K562 (cell line): Measurements from ENCODE around the gene ARMC12. TPM values are rescaled to one million over a fixed set of nuclear protein-coding genes. Genes with fewer than 3 reads are reported as not detected.

Experiments used
- ADNP ChIP-seq: fragments of 200-800 bp; sonication (Bioruptor generic); IDR thresholded peaks from 2 replicates; pipeline ENCODE4 v1.6.1; 2016; ENCODE audit warnings: missing genetic modification characterization, missing compliant biosample characterization
- ARID4B ChIP-seq: sonication (generic); formaldehyde crosslinking; IDR thresholded peaks from 2 replicates; pipeline ENCODE4 v1.8.0; 2022; ENCODE audit warnings: mild to moderate bottlenecking, missing genetic modification reagents
- CREB1 ChIP-seq, 2 experiments: sonication (generic) in 1 of 2; formaldehyde crosslinking in 1 of 2; IDR thresholded peaks; 2 replicates each; pipeline versions ENCODE4 v1.6.1 to v1.8.0; 2012 to 2022; ENCODE audit warnings: inconsistent platforms in 1 of 2, mild to moderate bottlenecking in 1 of 2, missing genetic modification reagents in 1 of 2, moderate library complexity in 1 of 2
- E2F4 ChIP-seq: sonication (generic); formaldehyde crosslinking; IDR thresholded peaks from 2 replicates; pipeline ENCODE4 v1.8.0; 2022; ENCODE audit warnings: mild to moderate bottlenecking, low read depth, missing genetic modification reagents
- KAT8 ChIP-seq: fragments of 450-650 bp; IDR thresholded peaks from 2 replicates; pipeline ENCODE4 v1.6.1; 2016; ENCODE audit warnings: low read depth, mild to moderate bottlenecking
- MBD1 ChIP-seq: fragments of 250-450 bp; sonication (Bioruptor Pico); IDR thresholded peaks from 2 replicates; pipeline ENCODE4 v1.8.0; 2022; ENCODE audit warnings: inconsistent platforms
- MBD2 ChIP-seq: sonication (generic); IDR thresholded peaks from 2 replicates; pipeline ENCODE4 v1.6.1; 2016; ENCODE audit warnings: low read depth, borderline replicate concordance
- RCOR1 ChIP-seq, 2 experiments: IDR thresholded peaks; 2 replicates each; pipeline ENCODE4 v1.6.1; 2012; ENCODE audit warnings: low read depth in 2 of 2, low read length in 2 of 2, borderline replicate concordance in 1 of 2, improper control_type of control experiment in 1 of 2
- ZFP36 ChIP-seq: fragments of 150-350 bp; IDR thresholded peaks from 2 replicates; pipeline ENCODE4 v1.6.1; 2018; ENCODE audit warnings: low read length, low read depth; ENCODE audit not compliant: partially characterized antibody
- ZNF175 ChIP-seq: fragments of 200-800 bp; sonication (Bioruptor generic); IDR thresholded peaks from 2 replicates; pipeline ENCODE4 v1.6.1; 2016; ENCODE audit warnings: low read depth, mild to moderate bottlenecking, missing genetic modification characterization, missing compliant biosample characterization
- ZNF778 ChIP-seq: fragments of 450-650 bp; formaldehyde crosslinking; IDR thresholded peaks from 2 replicates; pipeline ENCODE4 v1.4.0; 2020; ENCODE audit warnings: mild to moderate bottlenecking, moderate library complexity
- polyA plus RNA-seq, 8 experiments: library from polyadenylated mRNA; depleted of rRNA in 4 of 8; stranded (reverse) in 5 of 8; unstranded in 3 of 8; fragments of >200 nt; fragmentation: Nextera tagmentation in 2 of 8; fragmentation: Illumina TruSeq in 1 of 8; extraction: Ambion mirVana in 2 of 8; extraction: Trizol in 1 of 8; gene quantifications; 2 replicates each; pipeline versions ENCODE4 v1.2.1 to v1.2.3, GENCODE V29; 2011 to 2014; ENCODE audit warnings: inconsistent platforms in 1 of 8, missing spikeins in 1 of 8
- total RNA-seq, 7 experiments: library from RNA; depleted of rRNA in 6 of 7; stranded (reverse); fragments of >200 nt in 6 of 7; fragmentation: Illumina TruSeq in 2 of 7; extraction: Trizol in 2 of 7; gene quantifications; 2 replicates each; pipeline versions ENCODE4 v1.2.1 to v1.2.3, GENCODE V29; 2011 to 2021; ENCODE audit warnings: low replicate concordance in 1 of 7

ARMC12 gene
- total and polyA plus RNA-seq, 9 of the 15 experiments (the other 6 are each of a cell fraction or from before 2014, with no cell fraction given): 0.09 to 0.58 (median 0.31) TPM; not detected in 3

- TF ChIP-seq ARID4B (CRISPR knock-in tag) (0 out of 2 replicates have a peak, but pooled peaks have one; percentile 43), MBD1 (peak; percentile 29; the same call in 1 of the 2 replicates), ZNF175 (no peak), MBD2 (no peak), ADNP (0 out of 2 replicates have a peak, but pooled peaks have one; percentile 42), E2F4 (CRISPR knock-in tag) (0 out of 2 replicates have a peak, but pooled peaks have one; percentile 30), KAT8 (no peak), ZFP36 (peak; percentile 75), ZNF778 (CRISPR knock-in tag) (no peak), CREB1 (IDR thresholded peaks at IDR 0.05) (no peak), CREB1 (CRISPR knock-in tag; IDR thresholded peaks at IDR 0.05) (0 out of 2 replicates have a peak, but pooled peaks have one; percentile 9), RCOR1 (IDR thresholded peaks at IDR 0.05; ENCODE audit: borderline replicate concordance in 1 of 2, low read depth in 2 of 2, low read length in 2 of 2) (peak in 1 of 2 experiments; percentile 31; a peak in 1 of 4 replicates)
Measured at GRCh38 chr6:35730745-35731413, 6.0 kb upstream of the ARMC12 start (continued).
